GM12878 (cell line): ENCODE data around the gene SPDL1. TPM values are rescaled to one million over a fixed set of nuclear protein-coding genes. Genes with fewer than 3 reads are reported as not detected.
A peak's percentile ranks its signal among the peaks of the same experiment; 100 is the strongest.

Experiments
- ASH2L ChIP-seq: fragments of 300-600, 200-600 bp; sonication (generic); IDR thresholded peaks from 2 replicates; pipeline ENCODE4 v1.6.1; 2017; ENCODE audit warnings: low read depth, mild to moderate bottlenecking, borderline replicate concordance
- BCL11A ChIP-seq: IDR thresholded peaks from 2 replicates; pipeline ENCODE4 v1.6.1; 2011; ENCODE audit warnings: low read depth, low read length
- BHLHE40 ChIP-seq, 2 experiments: fragments of 450-650 bp in 1 of 2; IDR thresholded peaks; 2 replicates each; pipeline ENCODE4 v1.6.1; 2011 to 2017; ENCODE audit warnings: low read depth in 2 of 2, borderline replicate concordance in 1 of 2, improper control_type of control experiment in 1 of 2, low read length in 1 of 2, mild to moderate bottlenecking in 1 of 2
- CHD2 ChIP-seq: IDR thresholded peaks from 2 replicates; pipeline ENCODE4 v1.6.1; 2011; ENCODE audit warnings: low read depth, low read length, improper control_type of control experiment, borderline replicate concordance
- CREB1 ChIP-seq: IDR thresholded peaks from 2 replicates; pipeline ENCODE4 v1.6.1; 2012; ENCODE audit warnings: low read depth, mild to moderate bottlenecking, inconsistent platforms
- CTCF ChIP-seq, 3 experiments: IDR thresholded peaks in 2 of 3; conservative IDR thresholded peaks in 1 of 3; 2 replicates each; pipeline ENCODE4 v1.5.1; 2011; ENCODE audit warnings: low read depth in 3 of 3, low read length in 3 of 3, mild to moderate bottlenecking in 3 of 3, control low read depth in 2 of 3, moderate library complexity in 2 of 3, inconsistent platforms in 1 of 3, mixed read lengths in 1 of 3; ENCODE audit not compliant: control insufficient read depth in 2 of 3, insufficient read depth in 1 of 3; ENCODE audit errors: extremely low read depth in 1 of 3
- ETV6 ChIP-seq, 2 experiments: fragments of 450-650 bp in 1 of 2; IDR thresholded peaks in 1 of 2; conservative IDR thresholded peaks in 1 of 2; 2 replicates each; pipeline ENCODE4 v1.6.1; 2014; ENCODE audit warnings: antibody characterized with exemption in 1 of 2, borderline replicate concordance in 1 of 2, low read depth in 1 of 2, mild to moderate bottlenecking in 1 of 2, moderate library complexity in 1 of 2
- FOS ChIP-seq: IDR thresholded peaks from 3 replicates; pipeline ENCODE4 v1.6.1; 2011; ENCODE audit warnings: borderline replicate concordance; ENCODE audit not compliant: insufficient read length; ENCODE audit errors: extremely low read depth
- FOXM1 ChIP-seq: IDR thresholded peaks from 2 replicates; pipeline ENCODE4 v1.6.1; 2012; ENCODE audit warnings: low read depth, mild to moderate bottlenecking, inconsistent platforms, low read length, moderate library complexity
- GABPA ChIP-seq: IDR thresholded peaks from 2 replicates; pipeline ENCODE4 v1.6.1; 2014; ENCODE audit warnings: antibody characterized with exemption, low read depth, mild to moderate bottlenecking, inconsistent platforms
- IKZF2 ChIP-seq, 2 experiments: fragments of 450-650 bp; IDR thresholded peaks; 2 replicates each; pipeline ENCODE4 v1.6.1; 2017; ENCODE audit warnings: mild to moderate bottlenecking in 2 of 2, moderate library complexity in 2 of 2
- KLF5 ChIP-seq: fragments of 450-650 bp; IDR thresholded peaks from 2 replicates; pipeline ENCODE4 v1.6.1; 2014; ENCODE audit warnings: mild to moderate bottlenecking; ENCODE audit not compliant: partially characterized antibody
- LARP7 ChIP-seq: fragments of 450-650 bp; IDR thresholded peaks from 2 replicates; pipeline ENCODE4 v1.6.1; 2017; ENCODE audit warnings: mild to moderate bottlenecking
- MTA3 ChIP-seq: IDR thresholded peaks from 2 replicates; pipeline ENCODE4 v1.6.1; 2012; ENCODE audit warnings: low read length, inconsistent platforms, borderline replicate concordance
- MYB ChIP-seq: fragments of 150-350 bp; IDR thresholded peaks from 2 replicates; pipeline ENCODE4 v1.6.1; 2014; ENCODE audit warnings: mild to moderate bottlenecking, low read depth, low read length, borderline replicate concordance
- MYC ChIP-seq: IDR thresholded peaks from 2 replicates; pipeline ENCODE4 v1.6.1; 2011; ENCODE audit warnings: mild to moderate bottlenecking, low read length, moderate library complexity, inconsistent platforms; ENCODE audit not compliant: insufficient read depth, insufficient replicate concordance, insufficient read length, severe bottlenecking
- NRF1 ChIP-seq: conservative IDR thresholded peaks from 2 replicates; pipeline ENCODE4 v1.6.1; 2011; ENCODE audit warnings: mild to moderate bottlenecking, low read depth, low read length, improper control_type of control experiment
- PKNOX1 ChIP-seq: fragments of 450-650 bp; IDR thresholded peaks from 2 replicates; pipeline ENCODE4 v1.6.1; 2016; ENCODE audit warnings: mild to moderate bottlenecking
- RB1 ChIP-seq: fragments of 450-650 bp; formaldehyde crosslinking; IDR thresholded peaks from 2 replicates; pipeline ENCODE4 v1.6.1; 2017; ENCODE audit warnings: mild to moderate bottlenecking, borderline replicate concordance
- RBBP5 ChIP-seq: fragments of 200-600 bp; sonication (generic); conservative IDR thresholded peaks from 2 replicates; pipeline ENCODE4 v1.6.1; 2016
- RELA ChIP-seq: fragments of 450-650 bp; IDR thresholded peaks from 2 replicates; pipeline ENCODE4 v1.8.0; 2014; ENCODE audit warnings: borderline replicate concordance; ENCODE audit not compliant: partially characterized antibody
- SIX5 ChIP-seq: IDR thresholded peaks from 2 replicates; pipeline ENCODE4 v1.6.1; 2011; ENCODE audit warnings: mild to moderate bottlenecking, low read depth, low read length, moderate library complexity; ENCODE audit not compliant: severe bottlenecking
- SMAD5 ChIP-seq: IDR thresholded peaks from 2 replicates; pipeline ENCODE4 v1.6.1; 2016; ENCODE audit warnings: antibody characterized with exemption, low read depth
- SMC3 ChIP-seq: IDR thresholded peaks from 2 replicates; pipeline ENCODE4 v1.6.1; 2011; ENCODE audit warnings: low read length, improper control_type of control experiment, borderline replicate concordance
- YBX1 ChIP-seq: fragments of 450-650 bp; IDR thresholded peaks from 2 replicates; pipeline ENCODE4 v1.6.1; 2016; ENCODE audit warnings: antibody characterized with exemption
- polyA plus RNA-seq, 11 experiments: library from polyadenylated mRNA; depleted of rRNA in 4 of 11; unstranded in 6 of 11; stranded (reverse) in 5 of 11; fragments of >200 nt; fragmentation: Nextera tagmentation in 4 of 11; fragmentation: Illumina TruSeq in 1 of 11; extraction: Ambion mirVana in 4 of 11; extraction: Trizol in 1 of 11; gene quantifications; 1 replicate in 1 of 11; 2 replicates in 10 of 11; pipeline versions ENCODE4 v1.2.1 to v1.2.3, GENCODE V29; 2011 to 2016; ENCODE audit warnings: inconsistent platforms in 2 of 11, missing spikeins in 2 of 11, low read depth in 1 of 11
- total RNA-seq, 4 experiments: library from RNA; depleted of rRNA in 3 of 4; stranded (reverse); fragments of >200 nt in 3 of 4; fragmentation: Illumina TruSeq in 1 of 4; extraction: Trizol in 1 of 4; gene quantifications; 2 replicates each; pipeline versions ENCODE4 v1.2.1 to v1.2.3, GENCODE V29; 2013 to 2021
- TF ChIP-seq, protein P1 (sequence below): fragments of 450-650 bp; IDR thresholded peaks from 2 replicates; pipeline ENCODE4 v1.6.1; 2014; ENCODE audit warnings: mild to moderate bottlenecking
- TF ChIP-seq, protein P2 (sequence below): IDR thresholded peaks from 2 replicates; pipeline ENCODE4 v1.6.1; 2012; ENCODE audit warnings: low read depth, low read length, improper control_type of control experiment

Gene SPDL1
- total and polyA plus RNA-seq, 10 of the 15 experiments (the other 5 are each of a cell fraction or from before 2014, with no cell fraction given): 34.2 to 69.9 (median 46.0) TPM

DNA sequence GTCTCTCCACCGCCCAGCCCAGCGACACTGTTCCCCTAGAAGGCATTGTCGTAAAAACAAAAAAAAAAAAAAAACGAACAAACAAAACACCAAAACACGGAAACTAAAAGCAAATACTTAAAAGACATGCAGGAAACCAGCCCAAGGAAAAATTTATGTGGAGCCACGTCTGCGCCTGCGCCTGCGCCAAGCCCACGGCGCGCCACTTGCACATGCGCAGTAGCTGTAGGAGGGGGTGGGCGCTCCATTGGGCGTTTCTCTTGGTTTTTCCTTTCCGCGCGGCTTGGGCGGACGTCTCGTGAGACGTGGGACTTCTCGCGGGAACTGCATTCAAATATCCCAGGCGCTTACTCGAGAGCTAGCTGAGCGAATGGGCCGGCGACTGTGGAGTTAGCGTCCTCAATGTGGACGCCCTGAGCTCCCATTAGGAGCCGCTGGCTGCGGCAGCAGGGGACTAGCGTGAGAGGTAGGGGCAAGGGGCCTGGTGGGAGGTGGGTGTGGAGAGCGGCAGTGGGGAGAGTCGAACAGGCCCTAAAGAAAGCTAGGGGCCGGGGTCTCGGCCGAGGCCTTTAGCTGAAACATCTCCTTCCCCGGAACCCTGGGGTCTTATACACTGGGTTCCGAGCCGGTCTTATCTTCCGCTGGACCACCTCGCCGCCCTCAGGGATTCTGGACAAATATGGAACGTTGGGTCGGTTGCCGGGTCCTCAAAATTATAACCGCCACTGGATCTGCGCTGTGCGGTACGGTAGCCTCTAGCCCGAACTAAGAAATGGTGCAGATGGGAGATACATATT is at the start of gene SPDL1 (continued):
- no peak for TF ChIP-seq RELA
- TF ChIP-seq CREB1: 0 out of 2 replicates have a peak, but pooled peaks have one; percentile 46
- TF ChIP-seq RBBP5: no peak
- no peak for TF ChIP-seq MYC
- no peak for TF ChIP-seq RB1
- TF ChIP-seq, protein P1, sequence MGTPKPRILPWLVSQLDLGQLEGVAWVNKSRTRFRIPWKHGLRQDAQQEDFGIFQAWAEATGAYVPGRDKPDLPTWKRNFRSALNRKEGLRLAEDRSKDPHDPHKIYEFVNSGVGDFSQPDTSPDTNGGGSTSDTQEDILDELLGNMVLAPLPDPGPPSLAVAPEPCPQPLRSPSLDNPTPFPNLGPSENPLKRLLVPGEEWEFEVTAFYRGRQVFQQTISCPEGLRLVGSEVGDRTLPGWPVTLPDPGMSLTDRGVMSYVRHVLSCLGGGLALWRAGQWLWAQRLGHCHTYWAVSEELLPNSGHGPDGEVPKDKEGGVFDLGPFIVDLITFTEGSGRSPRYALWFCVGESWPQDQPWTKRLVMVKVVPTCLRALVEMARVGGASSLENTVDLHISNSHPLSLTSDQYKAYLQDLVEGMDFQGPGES: no peak
- TF ChIP-seq, protein P2, sequence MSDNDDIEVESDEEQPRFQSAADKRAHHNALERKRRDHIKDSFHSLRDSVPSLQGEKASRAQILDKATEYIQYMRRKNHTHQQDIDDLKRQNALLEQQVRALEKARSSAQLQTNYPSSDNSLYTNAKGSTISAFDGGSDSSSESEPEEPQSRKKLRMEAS: 0 out of 2 replicates have a peak, but pooled peaks have one; percentile 29
- TF ChIP-seq MTA3: no peak
- peak; percentile 99 for TF ChIP-seq CHD2
- TF ChIP-seq FOS: no peak
- no peak for TF ChIP-seq KLF5
- TF ChIP-seq SMAD5: peak; percentile 31; the same call in 1 of the 2 replicates
- no peak for TF ChIP-seq ETV6 (conservative IDR thresholded peaks at IDR 0.05 in 1 of 2, IDR thresholded peaks at IDR 0.05 in 1 of 2; ENCODE audit: borderline replicate concordance in 1 of 2, low read depth in 1 of 2)
- TF ChIP-seq MYB: no peak
- TF ChIP-seq BHLHE40 (IDR thresholded peaks at IDR 0.05; ENCODE audit: borderline replicate concordance in 1 of 2, low read depth in 2 of 2, low read length in 1 of 2): peak in 1 of 2 experiments; percentile 28; a peak in 1 of 4 replicates
- TF ChIP-seq SIX5: no peak
- peak; percentile 94 for TF ChIP-seq NRF1
- TF ChIP-seq GABPA: peak; percentile 52; the same call in 1 of the 2 replicates
- TF ChIP-seq BCL11A: no peak
- no peak for TF ChIP-seq FOXM1
- TF ChIP-seq LARP7: no peak
- TF ChIP-seq IKZF2 (IDR thresholded peaks at IDR 0.05): no peak
- TF ChIP-seq SMC3: 0 out of 2 replicates have a peak, but pooled peaks have one; percentile 12
- no peak for TF ChIP-seq ASH2L
- no peak for TF ChIP-seq YBX1
- no peak for TF ChIP-seq CTCF (IDR thresholded peaks at IDR 0.05 in 2 of 3, conservative IDR thresholded peaks at IDR 0.05 in 1 of 3; ENCODE audit: control insufficient read depth in 2 of 3, extremely low read depth in 1 of 3, insufficient read depth in 1 of 3, low read depth in 3 of 3, low read length in 3 of 3)
- TF ChIP-seq PKNOX1: peak; percentile 49; the same call in 1 of the 2 replicates
